HG02642 (cell line): ENCODE results near the gene KISS1R.
A peak's percentile ranks its signal among the peaks of the same experiment; 100 is the strongest.

Experiments used
- ATAC-seq: cut with Tn5 transposase; IDR thresholded peaks from one replicate; pipeline ENCODE4 v1.9.1; 2021; ENCODE audit warnings: mild to moderate bottlenecking; ENCODE audit not compliant: unreplicated experiment, poor library complexity

KISS1R gene

GRCh38 chr19:934865-935479 lies 17.8 kb downstream of the KISS1R start:
- ATAC-seq: no peak

- ATAC-seq: no peak
Observed at GRCh38 chr19:936175-936546, 19.0 kb downstream of the KISS1R start.

- no peak for ATAC-seq
Observed at GRCh38 chr19:937259-937694, 20.1 kb downstream of the KISS1R start.

- ATAC-seq: no peak
Observed at GRCh38 chr19:938233-938923, 21.2 kb downstream of the KISS1R start.

GRCh38 chr19:939439-939838 lies 22.3 kb downstream of the KISS1R start:
- ATAC-seq: no peak

GRCh38 chr19:939922-940321 lies 22.8 kb downstream of the KISS1R start:
- ATAC-seq: no peak

GRCh38 chr19:940591-941291 lies 23.6 kb downstream of the KISS1R start:
- peak; percentile 56 for ATAC-seq

GRCh38 chr19:941292-942132 lies 24.4 kb downstream of the KISS1R start:
- no peak for ATAC-seq

GRCh38 chr19:942133-942645 lies 25.1 kb downstream of the KISS1R start:
- ATAC-seq: no peak

GRCh38 chr19:943551-944170 lies 26.5 kb downstream of the KISS1R start:
- no peak for ATAC-seq

- ATAC-seq: no peak
Observed at GRCh38 chr19:944171-944567, 27.0 kb downstream of the KISS1R start.

GRCh38 chr19:944663-945241 lies 27.6 kb downstream of the KISS1R start:
- no peak for ATAC-seq

GRCh38 chr19:945401-946252 lies 28.5 kb downstream of the KISS1R start:
- no peak for ATAC-seq

- peak; percentile 13 for ATAC-seq
Observed at GRCh38 chr19:947090-947706, 30.1 kb downstream of the KISS1R start.

GRCh38 chr19:947707-948539 lies 30.8 kb downstream of the KISS1R start:
- ATAC-seq: peak; percentile 66

- ATAC-seq: no peak
Observed at GRCh38 chr19:948842-949496, 31.8 kb downstream of the KISS1R start.
